Left colon (tissue), 2 donors: Measurements from ENCODE around the gene TPST1. TPM values are rescaled to one million over a fixed set of nuclear protein-coding genes. Genes with fewer than 3 reads are reported as not detected.

Experiments
- ATAC-seq: fragments of 200-7000 bp; cut with Tn5 transposase; one replicate; pipeline ENCODE4 v1.9.1; 2020; ENCODE audit warnings: mild to moderate bottlenecking, moderate library complexity
- DNase-seq, 2 donors: peaks; one replicate each; pipeline ENCODE4 v3.0.0-alpha.2; 2020
- intact Hi-C, 2 donors: fragments of 100-400 bp; cut with DNase I in 1 of 2; cut with micrococcal nuclease in 1 of 2; formaldehyde crosslinking; loops; one replicate each; pipeline versions ENCODE4 v1.11.2 to v1.14.0; 2022; cut with DNase I, micrococcal nuclease
- total RNA-seq, 2 donors: library from RNA; stranded (reverse); fragmentation: NEBNext Ultra II Directional; extraction: Animal tissue kit (Norgen Biotek cat#: 25700); gene quantifications; one replicate each; pipeline ENCODE4 v1.2.1, GENCODE V29; 2021
- donor health status: DM: no; HTN: no; CAD: no.
- donor health status: DM: yes; HTN: yes; CAD: no.

TPST1 gene
- total RNA-seq, 2 donors from 2014 or later: 4.7 TPM

GRCh38 chr7:66269978-66270377 is 64.8 kb downstream of the TPST1 start:
- intact Hi-C loops: no loop called here
- ATAC-seq (no peak), DNase-seq (no peak)

DNA sequence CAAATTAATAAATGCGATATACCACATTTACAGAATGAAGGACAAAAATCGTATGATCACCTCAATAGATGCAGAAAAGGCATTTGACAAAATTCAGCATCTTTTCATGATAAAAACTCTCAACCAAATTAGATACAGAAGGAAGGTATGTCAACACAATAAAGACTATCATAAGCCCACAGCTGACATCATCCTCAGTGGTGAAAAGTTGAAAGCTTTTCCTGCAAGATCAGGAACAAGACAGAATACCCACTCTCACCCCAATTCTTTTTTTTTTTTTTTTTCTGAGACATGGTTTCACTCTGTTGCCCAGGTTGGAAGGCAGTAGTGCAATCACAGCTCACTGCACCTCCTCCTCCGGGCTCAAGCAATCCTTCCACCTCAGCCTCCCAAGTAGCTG is 67.2 kb downstream of the TPST1 start:
- intact Hi-C loops: no loop called here
- no peak for DNase-seq
- no peak for ATAC-seq

DNA sequence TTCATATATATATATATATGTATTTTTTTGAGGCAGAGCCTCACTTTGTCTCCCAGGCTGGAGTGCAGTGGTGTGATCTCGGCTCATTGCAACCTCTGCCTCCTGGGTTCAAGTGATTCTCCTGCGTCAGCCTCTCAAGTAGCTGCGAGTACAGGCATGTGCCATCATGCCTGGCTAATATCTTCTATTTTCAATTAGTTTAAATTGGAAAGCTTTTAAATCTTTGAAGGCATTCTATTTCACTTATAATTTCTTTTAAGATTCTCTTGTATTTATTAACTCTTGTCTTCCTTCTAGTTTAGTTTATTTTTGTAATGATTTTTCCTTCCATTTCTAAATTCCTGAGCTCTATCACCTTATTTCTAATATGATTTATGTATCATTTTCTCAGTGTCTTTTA is 71.2 kb downstream of the TPST1 start:
- intact Hi-C loops: no loop called here
- ATAC-seq (no peak), DNase-seq (no peak)

DNA sequence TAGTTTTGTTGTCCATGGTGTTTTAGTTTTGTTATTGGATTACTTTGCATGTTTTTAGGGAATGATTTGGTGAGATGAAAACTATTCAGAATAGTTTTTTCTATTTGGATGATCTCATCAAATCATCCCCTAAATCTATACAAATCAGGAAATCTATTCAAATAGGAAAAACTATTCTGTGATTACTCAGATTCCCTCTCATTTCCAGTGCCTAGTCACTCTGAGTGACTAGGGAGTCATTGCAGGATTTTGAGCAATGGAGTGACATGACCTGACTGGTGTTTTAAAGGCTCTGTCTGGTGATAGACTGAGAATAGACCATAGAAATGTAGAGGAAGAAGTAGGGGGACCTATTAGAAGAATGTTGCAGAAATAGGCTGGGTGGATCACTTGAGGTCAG is 72.4 kb downstream of the TPST1 start:
- intact Hi-C loops: no loop called here
- ATAC-seq: no peak
- DNase-seq: no peak

GRCh38 chr7:66279912-66280311 is 74.8 kb downstream of the TPST1 start:
- ATAC-seq: no peak
- intact Hi-C loops: no loop called here
- no peak for DNase-seq

DNA sequence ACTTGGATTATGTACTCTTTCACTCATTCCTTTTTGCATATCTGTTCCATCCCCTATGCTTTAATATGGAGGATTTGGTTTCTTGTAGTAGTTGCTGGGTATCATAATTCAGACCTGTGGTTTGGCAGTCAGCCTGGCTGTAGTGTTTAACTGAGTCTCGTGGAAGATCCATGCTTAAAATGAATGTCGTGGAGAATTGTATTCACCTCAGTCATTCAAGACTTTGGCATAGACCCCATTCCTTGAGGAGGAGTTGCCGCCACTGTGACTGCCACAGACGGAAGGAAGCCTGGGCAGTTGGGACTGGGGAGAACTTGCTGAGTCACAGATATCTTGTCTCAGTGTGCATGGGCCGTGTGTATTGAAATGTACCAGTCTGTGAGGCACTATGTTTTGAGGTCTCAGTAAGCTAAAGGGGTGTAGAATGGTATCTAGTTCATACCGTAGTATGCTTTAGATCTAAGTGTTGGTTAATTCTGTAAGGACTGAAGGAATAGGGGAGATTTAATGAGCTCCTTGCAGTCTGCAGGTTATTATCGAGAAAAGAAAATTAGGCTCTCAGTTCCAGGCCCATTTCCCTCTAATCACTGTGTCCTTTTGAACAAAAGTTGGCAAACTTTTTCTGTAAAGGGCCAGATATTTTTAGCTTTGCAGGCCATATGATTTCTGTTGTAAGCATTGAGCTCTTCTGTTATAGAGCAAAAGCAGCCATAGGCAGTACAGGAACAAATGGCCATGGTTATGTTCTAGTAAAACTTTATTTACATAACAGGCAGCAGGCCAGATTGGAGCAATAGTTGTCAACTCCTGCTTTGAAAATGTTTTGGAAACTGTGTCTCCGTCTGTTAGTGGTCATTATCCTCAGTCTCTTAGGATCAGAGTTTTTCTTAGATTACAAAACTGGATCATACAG is 76.8 kb downstream of the TPST1 start:
- intact Hi-C loops: no loop called here
- DNase-seq: peak in 1 of 2 donors; percentile 25
- no peak for ATAC-seq

DNA sequence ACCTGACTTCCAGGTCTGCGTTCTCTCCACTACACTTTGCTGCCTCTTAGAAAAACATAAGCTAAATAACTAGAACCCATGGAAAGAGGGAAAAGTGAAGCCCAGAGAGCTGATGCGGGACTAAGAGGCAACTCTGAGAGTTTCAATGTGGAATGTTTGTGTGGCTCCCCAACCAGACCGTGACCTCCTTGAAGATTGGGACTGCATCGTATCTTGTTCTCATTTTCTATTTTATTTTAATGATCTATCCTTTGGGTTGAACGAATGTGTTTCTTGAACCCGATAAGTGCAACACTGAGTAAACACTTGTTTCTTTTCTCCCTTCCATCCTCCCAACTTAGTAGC is 77.4 kb downstream of the TPST1 start:
- ATAC-seq (no peak), DNase-seq (no peak)
- intact Hi-C loops: no loop called here

DNA sequence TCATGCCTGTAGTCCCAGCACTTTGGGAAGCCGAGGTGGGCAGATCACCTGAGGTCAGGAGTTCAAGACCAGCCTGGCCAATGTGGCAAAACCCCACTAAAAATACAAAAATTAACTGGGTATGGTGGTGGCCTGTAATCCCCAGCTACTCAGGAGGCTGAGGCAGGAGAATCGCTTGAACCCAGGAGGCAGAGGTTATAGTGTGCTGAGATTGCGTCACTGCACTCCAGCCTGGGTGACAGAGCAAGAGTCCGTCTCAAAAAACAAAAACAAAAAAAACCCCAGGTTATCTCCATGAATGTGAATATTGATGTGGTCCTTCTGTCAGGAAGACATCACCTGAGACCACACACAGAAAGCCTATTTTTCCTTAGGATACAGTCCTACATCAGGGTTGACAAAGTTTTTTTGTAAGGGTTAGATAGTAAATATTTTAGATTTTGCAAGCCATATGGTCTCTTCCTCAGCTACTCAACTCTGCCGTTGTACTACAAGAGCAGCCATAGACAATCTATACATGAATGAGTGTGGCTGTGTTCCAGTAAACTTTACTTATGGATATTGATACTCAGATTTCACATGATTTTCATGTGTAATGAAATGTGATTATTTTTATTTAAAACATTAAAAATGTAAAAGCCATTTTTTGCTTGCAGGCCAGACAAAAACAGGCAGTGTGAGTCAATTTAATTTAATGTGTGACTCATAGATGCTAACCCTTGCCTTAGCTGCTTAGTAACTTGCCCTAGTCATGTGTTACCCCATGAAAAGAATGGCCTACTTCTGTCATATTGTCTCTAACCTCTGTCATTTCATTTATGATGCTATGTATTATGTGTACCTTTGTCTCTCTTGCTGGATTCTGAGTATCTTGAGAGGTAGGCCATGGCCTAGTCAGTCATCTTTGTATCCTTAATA is 78.1 kb downstream of the TPST1 start:
- DNase-seq (no peak), ATAC-seq (no peak)
- intact Hi-C loops: no loop called here

DNA sequence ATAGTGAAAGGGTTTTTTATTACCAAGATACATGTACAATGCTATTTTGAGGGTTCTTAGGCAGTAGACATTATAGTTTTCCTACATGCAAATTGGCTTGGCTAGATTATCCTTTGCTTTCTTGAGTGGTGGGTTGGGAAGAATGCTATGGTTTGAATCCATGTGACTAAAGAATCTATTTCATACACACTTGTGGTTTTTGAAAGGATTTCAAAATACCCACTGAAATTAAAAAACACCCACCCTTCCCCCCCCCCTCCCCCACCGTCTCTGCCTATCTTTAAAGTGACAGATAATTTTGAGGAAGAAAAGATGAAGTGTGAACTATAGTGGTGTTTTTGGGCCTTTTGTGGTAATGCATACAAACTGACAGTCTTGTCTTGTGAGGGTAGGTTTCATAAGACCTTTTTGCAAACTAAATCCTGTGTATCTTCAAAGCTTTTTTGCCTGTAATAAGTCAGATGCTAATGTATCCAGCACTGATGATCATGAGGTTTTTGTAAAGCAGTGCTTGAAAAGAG is 90.9 kb downstream of the TPST1 start:
- intact Hi-C loops: no loop called here
- ATAC-seq: no peak
- DNase-seq: no peak

DNA sequence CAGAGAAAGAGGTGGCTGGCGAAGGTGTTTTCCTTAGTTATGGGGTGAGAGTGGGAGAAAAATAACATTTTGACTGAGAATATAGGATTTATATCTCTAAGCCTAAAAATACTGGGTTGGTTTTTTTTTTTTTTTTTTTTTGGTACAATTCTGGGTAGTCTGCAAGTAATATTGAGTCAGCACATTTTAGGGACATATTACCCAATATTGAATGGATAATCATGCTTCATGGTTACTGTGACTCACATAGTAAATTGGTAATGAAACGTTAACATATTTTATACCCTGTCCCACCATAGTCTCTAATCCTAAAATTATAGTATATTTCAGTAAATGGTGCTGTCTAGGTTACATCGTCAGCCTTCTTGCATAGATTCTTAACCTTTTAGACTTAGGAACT is 91.4 kb downstream of the TPST1 start:
- ATAC-seq (no peak), DNase-seq (no peak)
- intact Hi-C loops: no loop called here

GRCh38 chr7:66297579-66297978 is 92.4 kb downstream of the TPST1 start:
- DNase-seq (no peak), ATAC-seq (no peak)
- intact Hi-C loops: no loop called here

DNA sequence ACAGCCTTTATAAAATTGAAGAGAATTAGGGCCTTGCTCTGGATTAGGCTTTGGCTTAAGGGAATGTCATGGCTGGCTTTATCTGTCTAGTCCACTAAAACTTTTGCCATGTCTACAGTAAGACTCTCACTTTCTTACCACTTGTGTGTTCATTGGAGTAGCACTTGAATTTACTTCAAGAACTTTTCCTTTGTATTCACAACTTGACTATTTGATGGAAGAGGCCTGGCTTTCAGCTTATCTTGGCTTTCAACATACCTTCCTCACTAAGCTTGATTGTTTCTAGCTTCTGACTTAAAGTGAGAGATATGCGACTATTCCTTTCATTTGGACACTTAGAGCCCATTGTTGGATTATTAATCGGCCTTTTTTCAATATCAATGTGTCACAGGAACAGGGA is 96.1 kb downstream of the TPST1 start:
- no peak for ATAC-seq
- no peak for DNase-seq
- intact Hi-C loops: no loop called here

- ATAC-seq (no peak), DNase-seq (no peak)
- intact Hi-C loops: no loop called here
These were observed 96.6 kb downstream of the TPST1 start for GRCh38 chr7:66301737-66302136.

GRCh38 chr7:66303454-66304155 is 98.5 kb downstream of the TPST1 start:
- no peak for ATAC-seq
- no peak for DNase-seq
- intact Hi-C loops: no loop called here

- DNase-seq: no peak
- intact Hi-C loops: no loop called here
- no peak for ATAC-seq
These were observed 99.4 kb downstream of the TPST1 start for GRCh38 chr7:66304536-66304935.

DNA sequence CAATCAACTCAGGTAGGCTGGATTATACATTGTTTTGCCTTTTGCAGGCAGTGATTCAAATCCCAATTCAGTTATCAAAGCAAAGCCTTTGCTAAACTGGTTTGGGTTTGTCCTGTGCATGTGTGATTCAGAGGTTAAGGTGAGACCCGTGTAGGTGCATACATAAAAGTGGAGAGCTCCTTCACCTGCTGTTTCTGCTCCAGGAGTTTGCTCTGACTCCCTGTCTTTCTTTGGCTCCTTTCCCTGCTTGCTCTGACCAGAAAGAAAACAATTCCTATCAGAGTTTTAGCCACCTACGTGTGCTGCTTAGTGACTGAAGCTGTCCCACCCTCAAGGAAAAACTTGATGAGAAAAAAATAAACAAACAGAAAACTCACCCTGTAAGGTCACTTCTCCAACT is 101.1 kb downstream of the TPST1 start:
- no peak for DNase-seq
- intact Hi-C loops: no loop called here

DNA sequence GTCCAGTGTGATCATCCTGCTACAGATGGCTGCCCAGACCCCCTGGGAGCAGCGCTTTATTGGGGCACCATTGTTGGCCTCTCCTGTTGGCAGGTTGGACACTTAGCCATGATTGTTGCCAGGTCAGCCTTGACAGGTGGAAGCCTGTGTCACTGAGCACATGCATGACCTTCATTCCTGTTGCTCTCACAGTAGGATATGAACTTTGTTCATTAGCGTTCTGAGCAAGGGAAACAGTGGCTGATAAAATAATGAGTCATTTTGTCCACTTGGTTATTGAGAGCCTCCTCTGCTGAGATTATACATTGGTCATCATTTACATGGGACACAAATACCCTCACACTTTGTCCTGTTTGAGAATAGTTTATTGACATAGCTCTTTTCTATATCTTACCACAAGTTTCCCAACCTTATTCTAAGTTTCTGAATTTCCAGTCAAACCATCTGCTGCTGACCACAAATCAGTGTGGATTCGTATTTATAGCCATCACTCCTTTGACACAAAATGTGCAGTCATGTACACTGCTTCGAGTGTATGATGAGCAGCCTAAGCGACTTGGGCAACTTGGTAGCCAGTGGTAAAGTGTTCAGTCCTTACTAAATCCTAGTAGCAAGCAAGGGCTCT is 102.6 kb downstream of the TPST1 start:
- ATAC-seq (no peak), DNase-seq (no peak)
- intact Hi-C loops: no loop called here

More for the DNA sequence above, 101.1 kb downstream of the TPST1 start:
- ATAC-seq: peak; percentile 34

DNA sequence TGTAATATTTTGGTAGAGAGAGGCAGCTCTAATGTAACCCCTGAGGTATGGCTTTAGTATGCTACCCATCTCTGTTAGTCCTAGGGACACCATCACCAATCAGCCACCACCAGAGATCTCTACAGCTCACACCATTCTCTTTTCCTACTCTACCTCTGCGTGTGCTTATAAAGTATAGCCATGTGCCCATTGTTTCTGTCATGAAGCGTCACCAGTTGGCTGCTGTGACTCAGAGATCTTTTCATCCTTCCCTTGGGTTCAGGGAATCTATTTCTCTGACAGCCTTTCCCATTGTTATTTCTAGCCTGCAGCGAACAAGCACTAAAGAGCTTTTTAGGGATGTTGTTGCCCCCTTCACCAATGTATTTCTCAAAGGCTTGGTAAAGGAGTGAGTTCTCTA is 103.3 kb downstream of the TPST1 start:
- DNase-seq (no peak), ATAC-seq (no peak)
- intact Hi-C loops: no loop called here

DNA sequence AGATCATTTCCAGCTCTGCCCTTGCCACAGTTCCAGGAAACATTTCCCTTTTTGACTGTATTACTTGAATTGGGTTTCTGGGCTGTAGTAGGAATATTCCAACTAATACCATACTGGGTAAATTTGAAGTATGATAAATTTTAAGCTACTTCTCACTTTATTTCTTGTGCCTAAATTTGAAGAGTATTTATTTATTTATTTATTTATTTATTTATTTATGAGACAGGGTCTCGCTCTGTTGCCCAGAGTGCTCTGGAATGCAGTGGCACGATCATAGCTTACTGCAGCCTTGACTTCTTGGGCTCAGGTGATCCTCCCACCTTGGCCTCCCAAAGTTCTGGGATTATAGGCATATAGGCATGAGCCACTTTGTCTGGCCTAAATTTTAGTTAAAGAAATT is 105.5 kb downstream of the TPST1 start:
- ATAC-seq (no peak), DNase-seq (no peak)
- intact Hi-C loops: no loop called here
